Right lobe of liver (tissue), 6 donors: ENCODE results near the gene HSPA4. TPM values are rescaled to one million over a fixed set of nuclear protein-coding genes. Genes with fewer than 3 reads are reported as not detected.
A peak's percentile ranks its signal among the peaks of the same experiment; 100 is the strongest.

ENCODE experiments used
- ATAC-seq, 4 donors: fragments of 200-7000 bp; cut with Tn5 transposase; one replicate each; pipeline ENCODE4 v1.9.1; 2020; ENCODE audit warnings: mild to moderate bottlenecking in 4 of 4, moderate library complexity in 4 of 4
- DNase-seq, 3 donors: peaks; one replicate each; pipeline ENCODE4 v3.0.0-alpha.2; 2020
- H3K27ac ChIP-seq, 3 donors: fragments of 200-600 bp; one replicate each; pipeline ENCODE4 v1.8.0; 2022
- H3K27me3 ChIP-seq, 2 donors: fragments of 200-600 bp; one replicate each; pipeline ENCODE4 v1.8.0; 2022
- H3K36me3 ChIP-seq, 4 donors: fragments of 200-600 bp; sonication (generic) in 1 of 4; one replicate each; pipeline versions ENCODE4 v1.5.1 to v1.8.0; 2017 to 2022; ENCODE audit warnings: control low read depth in 1 of 4
- H3K4me1 ChIP-seq, 4 donors: fragments of 200-600 bp; sonication (generic) in 1 of 4; one replicate each; pipeline versions ENCODE4 v1.5.1 to v1.8.0; 2017 to 2022; ENCODE audit warnings: control low read depth in 1 of 4
- H3K4me3 ChIP-seq, 3 donors: fragments of 200-600 bp; one replicate each; pipeline ENCODE4 v1.8.0; 2022
- H3K9me3 ChIP-seq, 4 donors: fragments of 200-600 bp; sonication (generic) in 1 of 4; one replicate each; pipeline versions ENCODE4 v1.5.1 to v1.8.0; 2017 to 2022; ENCODE audit warnings: control low read depth in 1 of 4
- CTCF ChIP-seq, 4 donors: fragments of 200-600 bp in 3 of 4; fragments of 450-650 bp in 1 of 4; IDR thresholded peaks; one replicate each; pipeline versions ENCODE4 v1.5.1 to v1.8.0; 2016 to 2022; ENCODE audit warnings: antibody characterized with exemption in 4 of 4, mild to moderate bottlenecking in 2 of 4
- POLR2A ChIP-seq: fragments of 450-650 bp; IDR thresholded peaks from one replicate; pipeline ENCODE4 v1.6.1; 2017; ENCODE audit warnings: antibody characterized with exemption, mild to moderate bottlenecking
- WGBS: methylation state at CpG from one replicate; pipeline ENCODE4 v1.1.6; 2018; ENCODE audit warnings: low coverage, low lambda C conversion rate; ENCODE audit not compliant: insufficient coverage; ENCODE audit errors: missing lambda C conversion rate; 5-methylcytosine and 5-hydroxymethylcytosine counted together
- intact Hi-C, 2 donors: fragments of 100-400 bp; cut with DNase I; formaldehyde crosslinking; loops; one replicate each; pipeline versions ENCODE4 v1.11.2 to v1.14.1; 2022
- total RNA-seq, 6 experiments: library from RNA; depleted of rRNA in 2 of 6; stranded (reverse); fragments of >200 nt in 2 of 6; fragmentation: NEBNext Ultra II Directional in 3 of 6; extraction: Animal tissue kit (Norgen Biotek cat#: 25700) in 3 of 6; gene quantifications; one replicate each; pipeline versions ENCODE4 v1.1.0 to v1.2.4, GENCODE V29; 2016 to 2023
- donor health status: DM: no; HTN: yes; CAD: no.
- donor health status: DM: no; HTN: no; CAD: no.
- donor health status: DM: no; HTN: no; CAD: no.
- donor health status: DM: no; HTN: yes; CAD: no.
- donor health status: DM: no; HTN: yes; CAD: no.

Gene HSPA4
- total RNA-seq, 6 experiments from 2014 or later = 30.1 to 68.6 (median 46.1) TPM

GRCh38 chr5:133123297-133123696 is 71.5 kb downstream of the HSPA4 start:
- intact Hi-C loops = no loop called here
- H3K9me3 ChIP-seq = no peaks in the 10 kb centered on the region
- no peaks in the 10 kb centered on the region for H3K4me1 ChIP-seq
- TF ChIP-seq POLR2A (no peak), CTCF (IDR thresholded peaks at IDR 0.05) (no peak)
- WGBS = 88% methylated on average over 1 of the region's 2 CpGs
- no peak overlapping the region for H3K4me3 ChIP-seq
- H3K27ac ChIP-seq = no peak overlapping the region
- H3K36me3 ChIP-seq = no peaks in the 10 kb centered on the region
- H3K27me3 ChIP-seq = no peaks in the 10 kb centered on the region
- DNase-seq (no peak), ATAC-seq (no peak)

GRCh38 chr5:133124891-133125290 is 73.1 kb downstream of the HSPA4 start:
- TF ChIP-seq CTCF (IDR thresholded peaks at IDR 0.05) = no peak
- no peak for TF ChIP-seq POLR2A
- 77% methylated on average over 4 of the region's 4 CpGs for WGBS
- no peak for DNase-seq
- Histone ChIP-seq H3K36me3 (no peaks in the 10 kb centered on the region), H3K4me1 (no peaks in the 10 kb centered on the region), H3K4me3 (no peak overlapping the region), H3K27me3 (no peaks in the 10 kb centered on the region), H3K9me3 (no peaks in the 10 kb centered on the region), H3K27ac (no peak overlapping the region)
- no peak for ATAC-seq
- intact Hi-C loops = no loop called here

- WGBS = 86% methylated on average over 1 of the region's 1 CpG
- Histone ChIP-seq H3K4me3 (no peak overlapping the region), H3K27me3 (no peaks in the 10 kb centered on the region), H3K4me1 (no peaks in the 10 kb centered on the region), H3K36me3 (no peaks in the 10 kb centered on the region), H3K9me3 (no peaks in the 10 kb centered on the region), H3K27ac (no peak overlapping the region)
- no peak for ATAC-seq
- no peak for DNase-seq
- intact Hi-C loops = no loop called here
- TF ChIP-seq CTCF (IDR thresholded peaks at IDR 0.05) = no peak
- TF ChIP-seq POLR2A = no peak
Measured at GRCh38 chr5:133128066-133128465, 76.3 kb downstream of the HSPA4 start.

GRCh38 chr5:133129289-133129688 is 77.5 kb downstream of the HSPA4 start:
- 69% methylated on average over 5 of the region's 6 CpGs for WGBS
- H3K27me3 ChIP-seq = no peaks in the 10 kb centered on the region
- no peak for ATAC-seq

More at GRCh38 chr5:133129289-133129688, 77.5 kb downstream of the HSPA4 start:
- no peaks in the 10 kb centered on the region for H3K36me3 ChIP-seq
- DNase-seq = peak in 1 of 3 donors; percentile 8
- no peak overlapping the region for H3K27ac ChIP-seq
- H3K9me3 ChIP-seq = no peaks in the 10 kb centered on the region
- TF ChIP-seq CTCF (IDR thresholded peaks at IDR 0.05) = no peak
- no peak for TF ChIP-seq POLR2A
- H3K4me1 ChIP-seq = no peaks in the 10 kb centered on the region
- H3K4me3 ChIP-seq = no peak overlapping the region
- intact Hi-C loops = no loop called here
